ENCODE data around the gene RHOG. TPM values are rescaled to one million over a fixed set of nuclear protein-coding genes. Genes with fewer than 3 reads are reported as not detected.

The RHOG gene
- total and polyA plus RNA-seq, 9 of the 15 experiments (the other 6 are each of a cell fraction or from before 2014, with no cell fraction given): 22.6 to 162 (median 80.3) TPM

- TF ChIP-seq ZNF584 (CRISPR knock-in tag; IDR thresholded peaks at IDR 0.05; ENCODE audit: low read depth) (no peak), SUPT5H (IDR thresholded peaks at IDR 0.05) (0 out of 2 replicates have a peak, but pooled peaks have one; percentile 64), SRSF7 (optimal IDR thresholded peaks at IDR 0.05; ENCODE audit: low read depth, low read length) (no peak), ARID1B (IDR thresholded peaks at IDR 0.05) (no peak), CCAR2 (IDR thresholded peaks at IDR 0.05; ENCODE audit: low read depth, low read length) (no peak), KLF13 (tag; IDR thresholded peaks at IDR 0.05; ENCODE audit: borderline replicate concordance, low read depth) (peak; percentile 43; the same call in 1 of the 2 replicates), MTF1 (CRISPR knock-in tag; IDR thresholded peaks at IDR 0.05; ENCODE audit: borderline replicate concordance) (no peak), ZNF174 (CRISPR knock-in tag; IDR thresholded peaks at IDR 0.05) (no peak), REST (IDR thresholded peaks at IDR 0.05; ENCODE audit: borderline replicate concordance) (no peak; the same call in 1 of the 2 replicates), REST (CRISPR knock-in tag; IDR thresholded peaks at IDR 0.05; ENCODE audit: low read depth) (0 out of 2 replicates have a peak, but pooled peaks have one; percentile 24), IRF9 (tag; IDR thresholded peaks at IDR 0.05) (0 out of 2 replicates have a peak, but pooled peaks have one; percentile 23), NR2C2 (CRISPR knock-in tag; IDR thresholded peaks at IDR 0.05) (peak; percentile 33; the same call in 1 of the 2 replicates), NR2C2 (tag; IDR thresholded peaks at IDR 0.05) (no peak), ERF (CRISPR knock-in tag; IDR thresholded peaks at IDR 0.05) (no peak), LCOR (CRISPR knock-in tag; IDR thresholded peaks at IDR 0.05) (0 out of 2 replicates have a peak, but pooled peaks have one; percentile 17), SAP30 (IDR thresholded peaks at IDR 0.05; ENCODE audit: borderline replicate concordance, insufficient read depth, low read depth, low read length, poor library complexity, severe bottlenecking) (no peak), MEF2A (IDR thresholded peaks at IDR 0.05; ENCODE audit: control insufficient read depth, low read depth, low read length) (no peak), NR4A1 (CRISPR knock-in tag; IDR thresholded peaks at IDR 0.05) (no peak), NR4A1 (tag; IDR thresholded peaks at IDR 0.05) (0 out of 2 replicates have a peak, but pooled peaks have one; percentile 22), DDX20 (tag; IDR thresholded peaks at IDR 0.05; ENCODE audit: low read depth) (0 out of 2 replicates have a peak, but pooled peaks have one; percentile 9), PURB (CRISPR knock-in tag; IDR thresholded peaks at IDR 0.05; ENCODE audit: low read depth) (no peak), ZNF134 (CRISPR knock-in tag; conservative IDR thresholded peaks at IDR 0.05) (peak; percentile 40; the same call in 1 of the 2 replicates)
Observed at GRCh38 chr11:3834349-3834663, 6.5 kb downstream of the RHOG start (continued).

Data from K562 (cell line).